ENCODE results near the gene ZNF544.

DNA sequence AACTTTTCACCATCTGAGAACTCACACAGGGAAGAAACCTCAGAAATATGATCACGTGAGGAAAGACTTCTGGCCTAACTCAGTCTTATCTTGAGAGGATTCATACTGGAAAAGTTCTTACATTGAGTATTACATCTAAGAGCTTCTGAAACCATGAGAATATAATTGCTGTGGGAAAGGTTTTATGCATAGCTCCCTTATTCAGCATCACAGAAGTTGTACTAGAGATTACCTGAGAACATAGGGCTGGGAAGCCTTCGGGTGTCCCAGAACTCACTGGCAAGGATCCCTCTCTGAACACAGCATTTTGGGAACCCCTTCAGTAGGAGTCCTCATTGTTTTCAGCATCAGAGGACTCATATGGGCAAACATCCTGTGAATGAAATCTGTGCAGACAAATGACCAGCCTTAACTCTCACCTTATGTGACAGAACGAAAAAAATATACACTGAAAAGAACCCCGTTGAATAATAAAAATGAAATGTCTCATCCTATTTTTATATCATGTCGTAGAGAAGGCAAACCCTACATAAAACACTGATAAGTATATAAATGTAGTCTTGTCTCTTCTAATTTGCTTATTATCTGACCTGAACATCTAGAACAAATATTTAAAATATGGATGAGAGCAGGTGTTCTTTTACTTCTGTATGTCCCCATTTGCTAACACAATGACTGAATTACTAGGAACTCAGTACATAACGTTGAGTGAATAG is 31.7 kb upstream of the ZNF544 start:
- TF ChIP-seq, protein P1, sequence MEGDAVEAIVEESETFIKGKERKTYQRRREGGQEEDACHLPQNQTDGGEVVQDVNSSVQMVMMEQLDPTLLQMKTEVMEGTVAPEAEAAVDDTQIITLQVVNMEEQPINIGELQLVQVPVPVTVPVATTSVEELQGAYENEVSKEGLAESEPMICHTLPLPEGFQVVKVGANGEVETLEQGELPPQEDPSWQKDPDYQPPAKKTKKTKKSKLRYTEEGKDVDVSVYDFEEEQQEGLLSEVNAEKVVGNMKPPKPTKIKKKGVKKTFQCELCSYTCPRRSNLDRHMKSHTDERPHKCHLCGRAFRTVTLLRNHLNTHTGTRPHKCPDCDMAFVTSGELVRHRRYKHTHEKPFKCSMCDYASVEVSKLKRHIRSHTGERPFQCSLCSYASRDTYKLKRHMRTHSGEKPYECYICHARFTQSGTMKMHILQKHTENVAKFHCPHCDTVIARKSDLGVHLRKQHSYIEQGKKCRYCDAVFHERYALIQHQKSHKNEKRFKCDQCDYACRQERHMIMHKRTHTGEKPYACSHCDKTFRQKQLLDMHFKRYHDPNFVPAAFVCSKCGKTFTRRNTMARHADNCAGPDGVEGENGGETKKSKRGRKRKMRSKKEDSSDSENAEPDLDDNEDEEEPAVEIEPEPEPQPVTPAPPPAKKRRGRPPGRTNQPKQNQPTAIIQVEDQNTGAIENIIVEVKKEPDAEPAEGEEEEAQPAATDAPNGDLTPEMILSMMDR (IDR thresholded peaks at IDR 0.05): no peak
- TF ChIP-seq POLR2A (IDR thresholded peaks at IDR 0.05) (no peak), EP300 (IDR thresholded peaks at IDR 0.05) (no peak)
